Activated effector memory CD4-positive, alpha-beta T cell treated with anti-CD3 and anti-CD28 coated beads, Interleukin-2, amount 50 U/mL, for 16 hours (primary cell): ENCODE data around the gene ASIC3.

ENCODE experiments used
- DNase-seq: peaks from one replicate; pipeline ENCODE4 v3.0.0-alpha.2; 2020

ASIC3 gene

GRCh38 chr7:151074817-151075661 is 26.7 kb downstream of the ASIC3 start:
- no peak for DNase-seq

DNA sequence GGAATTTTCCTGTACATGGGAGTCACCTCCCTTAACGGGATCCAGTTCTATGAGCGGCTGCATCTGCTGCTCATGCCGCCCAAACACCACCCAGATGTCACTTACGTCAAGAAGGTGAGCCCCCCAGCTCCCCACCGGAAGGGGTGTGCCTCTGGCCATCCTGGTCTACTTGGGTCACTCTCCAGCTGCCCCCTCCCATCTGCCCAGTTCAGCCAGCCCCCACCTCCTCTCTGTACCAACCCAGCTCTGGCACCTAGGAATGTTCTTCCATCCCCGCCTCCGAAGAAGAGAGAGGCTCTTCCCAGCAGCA is 27.3 kb downstream of the ASIC3 start:
- no peak for DNase-seq

- DNase-seq, result no peak
Measured at GRCh38 chr7:151075978-151076426, 27.7 kb downstream of the ASIC3 start.

DNA sequence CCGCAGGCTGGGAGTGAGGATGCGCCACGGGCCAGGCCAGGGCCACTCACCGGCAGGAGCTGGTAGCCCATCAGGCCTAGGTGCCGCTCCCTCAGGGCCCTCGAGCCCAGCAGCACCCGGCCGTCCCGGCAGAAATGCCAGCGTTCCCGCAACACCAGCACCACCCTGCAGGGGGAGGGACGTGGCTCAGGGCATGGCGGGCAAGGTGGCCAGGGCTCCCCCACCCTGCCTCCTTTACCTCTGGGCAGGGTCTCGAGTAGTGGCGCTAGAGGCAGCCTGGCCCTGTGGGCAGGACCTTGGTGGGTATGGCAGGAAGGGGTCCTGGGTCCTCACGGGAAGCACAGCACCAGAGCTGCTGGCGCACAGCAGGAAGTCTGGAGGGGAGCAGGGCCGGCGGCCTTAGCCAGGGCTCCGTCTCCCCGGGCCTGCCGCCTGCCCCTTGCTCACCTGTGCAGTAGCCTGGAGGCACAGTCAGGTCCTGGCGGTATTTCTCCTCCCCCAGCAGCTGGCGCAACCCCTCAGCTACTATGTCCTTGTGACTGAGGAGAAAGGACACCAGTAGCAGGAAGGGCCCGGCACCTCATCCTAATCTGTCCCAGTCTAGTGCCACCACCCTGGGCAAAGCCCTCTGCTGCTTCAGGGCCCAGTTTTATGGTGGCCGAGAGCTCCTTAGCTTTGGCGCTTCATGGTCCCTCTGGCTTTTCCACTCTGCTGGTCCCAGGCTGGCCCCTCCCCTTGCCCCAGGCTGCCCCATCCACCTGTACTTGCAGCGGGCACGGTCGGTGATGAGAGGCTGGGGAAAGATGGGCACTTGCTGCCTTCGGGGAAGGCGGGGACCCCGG is 28.8 kb downstream of the ASIC3 start:
- peak; percentile 68 for DNase-seq

- DNase-seq, result no peak
Measured at GRCh38 chr7:151077705-151078232, 29.4 kb downstream of the ASIC3 start.

DNA sequence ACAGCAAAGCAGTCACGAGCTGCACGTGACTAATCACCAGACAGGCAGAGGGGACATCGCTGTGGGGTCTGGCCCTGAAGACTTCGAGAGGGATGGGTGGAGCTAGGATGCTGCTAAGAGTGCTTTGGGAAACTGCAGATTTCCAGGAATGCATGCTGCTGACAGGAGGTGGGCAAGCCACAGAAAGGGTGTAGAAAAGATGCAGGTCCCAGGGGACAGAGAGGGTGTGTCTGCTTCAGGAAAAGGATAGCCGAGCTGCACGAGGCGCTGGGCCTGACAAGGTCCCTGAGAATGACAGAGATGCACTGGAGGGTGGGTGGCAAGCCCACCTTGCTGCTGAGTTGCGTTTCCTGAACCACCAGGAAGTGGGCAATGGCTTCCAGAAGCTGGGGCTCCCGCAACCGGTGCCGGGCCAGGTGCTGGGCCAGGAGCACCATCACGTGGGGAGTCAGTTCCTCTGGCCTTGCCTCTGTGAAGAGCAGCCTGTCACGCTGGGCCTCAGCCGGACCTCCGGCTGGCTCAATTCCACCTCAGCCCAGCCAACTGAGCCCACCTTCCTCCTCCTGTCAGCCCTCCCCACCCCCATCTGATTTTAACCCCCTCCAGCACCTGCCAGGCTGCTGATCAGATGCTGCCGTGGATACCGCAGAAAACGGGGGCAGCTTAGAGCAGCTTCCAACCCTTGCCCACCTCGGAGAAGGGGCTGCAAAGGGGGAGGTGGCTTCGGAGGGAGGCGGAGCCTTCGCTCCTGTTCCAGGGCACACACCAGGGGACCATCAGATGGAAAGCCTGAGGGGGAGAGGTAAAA is 30.1 kb downstream of the ASIC3 start:
- DNase-seq, result no peak

DNA sequence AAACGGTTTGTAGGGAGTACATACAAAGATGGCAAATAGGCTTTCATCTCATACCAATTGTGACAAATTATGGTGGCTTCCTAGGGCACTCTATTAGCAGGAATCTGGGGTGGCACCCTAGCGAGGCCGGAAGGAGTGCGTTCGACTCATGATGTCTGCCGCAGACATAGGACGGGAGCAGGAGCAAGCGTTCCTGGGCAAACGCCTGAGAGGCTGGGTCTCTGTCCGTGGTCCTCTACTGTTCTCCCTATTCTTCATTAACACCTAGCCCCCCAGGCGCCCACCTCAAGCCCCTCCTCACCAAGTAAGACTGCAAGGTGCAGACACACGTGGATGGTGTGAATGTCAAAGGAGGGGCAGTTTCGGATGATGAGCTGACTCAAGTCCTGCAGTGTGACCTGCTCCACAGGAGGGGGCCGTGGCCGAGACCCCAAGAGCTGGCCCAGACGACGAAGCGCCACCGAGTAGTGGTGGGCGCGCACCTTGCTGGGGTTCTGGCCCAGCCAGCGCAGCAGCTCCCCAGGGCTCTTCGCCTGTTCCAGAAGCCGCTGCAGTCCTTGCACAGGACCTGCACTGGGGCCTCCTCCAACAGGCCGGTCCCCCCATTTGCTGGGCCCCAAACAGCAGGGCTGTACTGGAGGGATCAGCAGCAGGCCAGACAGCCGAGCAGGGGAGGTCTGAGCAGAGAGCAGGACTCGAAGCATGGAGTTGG is 31.0 kb downstream of the ASIC3 start:
- no peak for DNase-seq

DNA sequence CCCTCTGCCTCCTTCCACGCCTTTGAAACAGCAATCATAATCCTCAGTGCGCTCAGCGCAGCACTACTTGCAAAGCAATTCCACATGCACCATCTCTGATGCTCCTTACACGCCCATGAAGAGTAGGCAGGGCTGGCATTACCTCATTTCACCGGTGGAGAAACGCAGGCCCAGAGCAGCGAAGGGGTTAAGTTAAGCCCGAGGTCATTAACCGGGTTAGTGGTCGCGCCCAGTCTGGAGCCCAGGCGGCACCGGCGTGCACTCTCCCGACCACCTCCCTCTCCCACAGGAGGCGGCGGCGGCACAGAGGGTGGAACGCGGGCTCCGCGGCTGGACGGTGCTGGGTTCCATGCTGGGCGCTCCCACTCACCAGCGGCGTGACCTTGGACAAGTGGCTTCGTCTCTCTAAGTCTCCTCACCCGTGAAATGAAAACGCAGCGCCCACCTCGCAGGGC is 31.8 kb downstream of the ASIC3 start:
- DNase-seq, result no peak

DNA sequence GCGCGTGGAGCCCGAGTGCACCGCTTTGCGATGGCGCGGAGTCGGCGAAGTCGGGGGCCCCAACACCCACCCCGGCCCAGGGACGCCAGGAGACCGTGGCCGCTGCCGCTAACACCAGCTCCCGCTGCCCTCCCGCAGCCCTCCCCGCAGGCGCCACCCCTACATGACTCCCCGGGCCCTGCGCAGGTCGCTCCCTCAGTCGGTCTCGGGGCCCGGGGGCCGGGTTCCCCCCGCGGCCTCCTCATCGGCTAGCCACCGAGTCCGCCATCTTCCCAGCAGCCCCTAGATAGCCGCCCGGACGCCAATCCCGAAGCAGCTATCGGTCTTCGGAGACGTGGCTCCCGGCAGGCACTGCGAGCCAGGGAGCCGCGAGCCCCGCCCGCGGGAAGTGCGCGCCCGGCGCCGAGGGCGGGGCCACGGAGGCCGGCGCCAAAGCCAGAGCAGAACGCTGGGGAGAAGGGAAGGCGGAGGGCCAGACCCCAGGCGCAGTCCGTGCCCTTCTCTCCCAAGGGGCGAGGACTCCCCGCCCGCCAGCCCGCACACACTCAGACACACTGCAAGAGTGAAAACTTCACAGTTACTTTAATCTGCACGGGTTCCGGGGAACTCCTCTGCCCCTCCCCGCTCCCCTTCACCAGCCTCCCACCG is 32.3 kb downstream of the ASIC3 start, which contains the start of gene FASTK:
Gene FASTK (minus strand): TSS at position 288 of the 648 bp plus-strand sequence. CDS start 43 bp downstream, at position 245.
- peak; percentile 96 for DNase-seq

- no peak for DNase-seq
Measured at GRCh38 chr7:151081170-151082101, 33.1 kb downstream of the ASIC3 start.

GRCh38 chr7:151082141-151083070 is 34.1 kb downstream of the ASIC3 start:
- DNase-seq, result no peak

DNA sequence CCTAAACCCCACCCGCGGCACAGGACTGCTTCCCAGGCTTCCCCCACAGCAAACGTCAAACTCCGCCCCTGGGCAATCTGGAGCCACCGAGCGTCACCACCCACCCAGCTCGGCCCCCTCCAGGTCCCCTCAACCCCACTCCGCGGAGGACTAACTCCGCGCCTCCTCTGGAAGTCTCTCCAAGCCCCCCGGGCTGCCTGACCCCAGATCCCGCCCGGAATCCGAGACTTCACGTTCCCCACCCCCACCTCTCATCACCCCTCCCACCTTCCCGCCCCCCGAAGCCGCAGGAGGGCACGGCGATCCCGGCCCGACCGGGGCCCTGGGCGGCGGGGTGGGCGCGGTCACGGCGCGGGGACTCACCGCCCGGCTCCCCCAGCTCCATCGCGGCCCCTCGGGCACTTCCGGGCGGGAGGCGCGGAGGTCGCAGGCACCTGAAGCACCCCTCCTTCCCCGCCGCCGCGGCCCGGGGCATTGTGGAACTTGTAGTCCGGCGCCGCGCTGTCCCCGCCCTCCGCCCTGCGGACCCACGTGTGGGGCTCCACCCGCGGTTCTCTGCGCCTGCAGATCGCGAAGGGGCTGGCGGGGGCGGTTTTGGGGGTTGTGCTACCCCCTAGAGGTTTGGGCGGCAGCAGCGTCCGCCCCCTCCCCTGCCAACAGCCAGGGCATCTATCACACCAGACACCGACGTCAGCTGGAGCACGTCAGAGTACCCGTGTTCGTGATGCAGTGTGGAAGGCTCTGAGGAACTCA is 34.9 kb downstream of the ASIC3 start, which contains the start of gene TMUB1:
Gene TMUB1 (minus strand): TSS at position 423 of the 753 bp plus-strand sequence. CDS start 930 bp downstream, outside the sequence.
- DNase-seq, result peak; percentile 95

DNA sequence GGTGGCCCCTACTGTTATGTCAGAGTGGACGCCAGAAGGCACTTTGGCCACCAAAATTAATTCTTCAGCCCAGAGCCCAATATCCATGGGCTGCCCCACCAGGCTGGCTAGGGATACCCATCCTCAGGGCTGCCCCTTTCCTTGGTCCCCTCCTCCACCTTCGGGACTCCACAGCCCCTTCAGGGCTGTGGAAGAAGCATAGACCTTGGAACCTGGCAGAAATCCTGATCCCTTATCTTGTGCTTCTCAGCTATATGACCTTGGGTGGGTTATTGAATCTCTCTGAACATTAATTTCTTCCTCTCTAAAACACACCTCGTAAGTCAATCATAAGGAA is 35.5 kb downstream of the ASIC3 start:
- DNase-seq, result no peak

DNA sequence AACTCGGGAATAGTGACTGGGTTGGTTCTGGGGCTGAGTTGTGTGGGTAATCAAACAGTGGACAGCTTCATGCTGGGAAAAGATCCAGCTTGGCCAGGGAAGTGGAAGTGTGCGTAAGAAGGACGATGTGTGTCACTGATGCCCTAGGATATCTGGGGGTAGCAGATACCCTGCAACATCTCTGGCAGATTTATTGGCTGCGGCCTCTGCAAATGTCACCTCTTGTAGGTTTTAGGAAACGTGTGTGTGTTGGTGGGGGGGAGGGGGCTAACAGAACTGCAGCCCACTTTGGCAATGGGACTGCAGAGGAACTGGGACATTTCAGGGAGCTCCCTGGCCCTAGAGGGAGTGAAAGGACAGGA is 37.0 kb downstream of the ASIC3 start:
- no peak for DNase-seq

GRCh38 chr7:151085691-151086620 is 37.6 kb downstream of the ASIC3 start, which contains the start of gene AGAP3:
TSS of gene AGAP3 (plus strand) at chr7:151086475. CDS start at chr7:151086742, 267 bp downstream.
- DNase-seq, result peak; percentile 86

- DNase-seq, result no peak
Measured at GRCh38 chr7:151086802-151087244, 38.5 kb downstream of the ASIC3 start.
